ENCODE data around the gene FBXW7.

DNA sequence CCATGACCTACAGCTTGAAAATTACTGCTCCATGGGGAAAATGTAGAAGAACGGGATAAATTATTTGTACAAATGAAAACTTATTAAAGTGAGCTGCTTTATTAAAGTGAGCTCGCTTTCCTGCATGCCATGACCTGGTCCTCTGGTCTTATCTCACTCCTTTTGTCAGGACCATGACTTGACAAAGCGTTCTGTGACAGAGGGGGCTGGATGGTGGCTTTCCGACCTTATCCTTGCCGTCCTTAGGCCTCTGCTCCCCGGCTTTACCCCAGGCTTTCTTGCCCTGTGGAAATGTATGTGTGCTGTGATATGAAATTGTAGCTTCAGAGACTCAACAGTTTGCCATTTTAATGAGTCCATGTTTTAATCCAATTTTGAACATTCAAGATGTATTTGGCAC is 44.0 kb upstream of the FBXW7 start:
- no peak for TF ChIP-seq EZH2 (IDR thresholded peaks at IDR 0.05; ENCODE audit: low read length, missing control alignments)
- TF ChIP-seq, protein P1, sequence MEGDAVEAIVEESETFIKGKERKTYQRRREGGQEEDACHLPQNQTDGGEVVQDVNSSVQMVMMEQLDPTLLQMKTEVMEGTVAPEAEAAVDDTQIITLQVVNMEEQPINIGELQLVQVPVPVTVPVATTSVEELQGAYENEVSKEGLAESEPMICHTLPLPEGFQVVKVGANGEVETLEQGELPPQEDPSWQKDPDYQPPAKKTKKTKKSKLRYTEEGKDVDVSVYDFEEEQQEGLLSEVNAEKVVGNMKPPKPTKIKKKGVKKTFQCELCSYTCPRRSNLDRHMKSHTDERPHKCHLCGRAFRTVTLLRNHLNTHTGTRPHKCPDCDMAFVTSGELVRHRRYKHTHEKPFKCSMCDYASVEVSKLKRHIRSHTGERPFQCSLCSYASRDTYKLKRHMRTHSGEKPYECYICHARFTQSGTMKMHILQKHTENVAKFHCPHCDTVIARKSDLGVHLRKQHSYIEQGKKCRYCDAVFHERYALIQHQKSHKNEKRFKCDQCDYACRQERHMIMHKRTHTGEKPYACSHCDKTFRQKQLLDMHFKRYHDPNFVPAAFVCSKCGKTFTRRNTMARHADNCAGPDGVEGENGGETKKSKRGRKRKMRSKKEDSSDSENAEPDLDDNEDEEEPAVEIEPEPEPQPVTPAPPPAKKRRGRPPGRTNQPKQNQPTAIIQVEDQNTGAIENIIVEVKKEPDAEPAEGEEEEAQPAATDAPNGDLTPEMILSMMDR (conservative IDR thresholded peaks at IDR 0.05 in 1 of 2, IDR thresholded peaks at IDR 0.05 in 1 of 2; ENCODE audit: low read depth in 1 of 2, low read length in 2 of 2) = no peak
